Measurements from ENCODE around the gene NABP1. TPM values are rescaled to one million over a fixed set of nuclear protein-coding genes. Genes with fewer than 3 reads are reported as not detected.

The NABP1 gene
- polyA plus RNA-seq, 2 of the 4 experiments (the other 2 are of a cell fraction) = 21.9 to 22.4 TPM

- CTCF ChIA-PET = interaction anchor here (1.4 kb wide), 1 partner anchor 10 kb away, joined by 3 read pairs; no protein-coding TSS in a partner anchor
- Histone ChIP-seq H3K9me3 (no peaks in the 10 kb centered on the region), H3K27ac (no peak overlapping the region), H3K4me2 (no peak overlapping the region; the same call in 2 of the 3 replicates), H3K4me3 (no peak overlapping the region), H3K4me1 (no peaks in the 10 kb centered on the region)
- no peak for FAIRE-seq
- WGBS (ENCODE audit: missing lambda C conversion rate) = 31% methylated on average over 3 of the region's 3 CpGs
- TF ChIP-seq NFE2L2 (conservative IDR thresholded peaks at IDR 0.05; ENCODE audit: low read length) (no peak), USF2 (IDR thresholded peaks at IDR 0.05) (no peak), JUNB (IDR thresholded peaks at IDR 0.05) (no peak), RAD21 (conservative IDR thresholded peaks at IDR 0.05 in 1 of 2, IDR thresholded peaks at IDR 0.05 in 1 of 2) (no peak), HOXB5 (CRISPR knock-in tag; IDR thresholded peaks at IDR 0.05) (no peak), HMGXB4 (CRISPR knock-in tag; IDR thresholded peaks at IDR 0.05; ENCODE audit: borderline replicate concordance) (no peak), BHLHE40 (IDR thresholded peaks at IDR 0.05; ENCODE audit: low read depth, low read length) (no peak), JUN (IDR thresholded peaks at IDR 0.05) (no peak), EHMT2 (IDR thresholded peaks at IDR 0.05; ENCODE audit: low read depth) (no peak), CEBPB (IDR thresholded peaks at IDR 0.05) (no peak), TFCP2L1 (CRISPR knock-in tag; IDR thresholded peaks at IDR 0.05) (no peak), RCOR1 (IDR thresholded peaks at IDR 0.05; ENCODE audit: low read depth, low read length) (no peak), HOXA7 (CRISPR knock-in tag; IDR thresholded peaks at IDR 0.05) (no peak), FOXS1 (CRISPR knock-in tag; IDR thresholded peaks at IDR 0.05) (no peak), ZC3H11A (IDR thresholded peaks at IDR 0.05) (no peak), NPAS2 (CRISPR knock-in tag; IDR thresholded peaks at IDR 0.05; ENCODE audit: borderline replicate concordance) (no peak), CBX8 (IDR thresholded peaks at IDR 0.05) (no peak), E2F6 (IDR thresholded peaks at IDR 0.05; ENCODE audit: borderline replicate concordance, low read depth) (no peak), HOXB13 (CRISPR knock-in tag; IDR thresholded peaks at IDR 0.05; ENCODE audit: low read depth) (no peak)
- TF ChIP-seq, protein P1, sequence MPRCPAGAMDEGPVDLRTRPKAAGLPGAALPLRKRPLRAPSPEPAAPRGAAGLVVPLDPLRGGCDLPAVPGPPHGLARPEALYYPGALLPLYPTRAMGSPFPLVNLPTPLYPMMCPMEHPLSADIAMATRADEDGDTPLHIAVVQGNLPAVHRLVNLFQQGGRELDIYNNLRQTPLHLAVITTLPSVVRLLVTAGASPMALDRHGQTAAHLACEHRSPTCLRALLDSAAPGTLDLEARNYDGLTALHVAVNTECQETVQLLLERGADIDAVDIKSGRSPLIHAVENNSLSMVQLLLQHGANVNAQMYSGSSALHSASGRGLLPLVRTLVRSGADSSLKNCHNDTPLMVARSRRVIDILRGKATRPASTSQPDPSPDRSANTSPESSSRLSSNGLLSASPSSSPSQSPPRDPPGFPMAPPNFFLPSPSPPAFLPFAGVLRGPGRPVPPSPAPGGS (IDR thresholded peaks at IDR 0.05) = no peak
- peak; percentile 19 to 62; a peak in 4 of 6 replicates for ATAC-seq
- no peak for DNase-seq (ENCODE audit: low read depth in 1 of 2, low spot score in 1 of 2)
- POLR2A ChIA-PET = interaction anchor here (0.9 to 4.5 kb wide), 2 partner anchors 11 to 28 kb away, joined by 3 to 23 read pairs; partner anchors contain the start of gene NABP1
Measured at GRCh38 chr2:191666732-191667131, 11.2 kb upstream of the NABP1 start.

- H3K4me1 ChIP-seq = no peaks in the 10 kb centered on the region
- H3K27ac ChIP-seq = no peak overlapping the region
- no peak for FAIRE-seq
- POLR2A ChIA-PET = no interaction called here
- no peak for TF ChIP-seq ZFP36 (IDR thresholded peaks at IDR 0.05; ENCODE audit: borderline replicate concordance, partially characterized antibody)
- TF ChIP-seq BHLHE40 (IDR thresholded peaks at IDR 0.05; ENCODE audit: low read depth, low read length) = no peak
- TF ChIP-seq FOSB (CRISPR knock-in tag; IDR thresholded peaks at IDR 0.05) = no peak
- TF ChIP-seq ZSCAN20 (CRISPR knock-in tag; IDR thresholded peaks at IDR 0.05) = no peak
- no peak for TF ChIP-seq RARB (CRISPR knock-in tag; IDR thresholded peaks at IDR 0.05)
- no peak for TF ChIP-seq MAX (IDR thresholded peaks at IDR 0.05)
- TF ChIP-seq ZNF302 (CRISPR knock-in tag; IDR thresholded peaks at IDR 0.05) = no peak
- TF ChIP-seq, protein P2, sequence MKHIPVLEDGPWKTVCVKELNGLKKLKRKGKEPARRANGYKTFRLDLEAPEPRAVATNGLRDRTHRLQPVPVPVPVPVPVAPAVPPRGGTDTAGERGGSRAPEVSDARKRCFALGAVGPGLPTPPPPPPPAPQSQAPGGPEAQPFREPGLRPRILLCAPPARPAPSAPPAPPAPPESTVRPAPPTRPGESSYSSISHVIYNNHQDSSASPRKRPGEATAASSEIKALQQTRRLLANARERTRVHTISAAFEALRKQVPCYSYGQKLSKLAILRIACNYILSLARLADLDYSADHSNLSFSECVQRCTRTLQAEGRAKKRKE (CRISPR knock-in tag; IDR thresholded peaks at IDR 0.05; ENCODE audit: low read depth) = no peak
- TF ChIP-seq PHF8 (IDR thresholded peaks at IDR 0.05; ENCODE audit: borderline replicate concordance, low read depth) = no peak
- no peak for TF ChIP-seq RNF2 (IDR thresholded peaks at IDR 0.05; ENCODE audit: borderline replicate concordance, low read depth)
- TF ChIP-seq TFCP2L1 (CRISPR knock-in tag; IDR thresholded peaks at IDR 0.05) = no peak
- TF ChIP-seq JUNB (IDR thresholded peaks at IDR 0.05) = no peak
- TF ChIP-seq EHF (CRISPR knock-in tag; IDR thresholded peaks at IDR 0.05) = no peak
- no peak for TF ChIP-seq ZC3H11A (IDR thresholded peaks at IDR 0.05)
- TF ChIP-seq NR3C1 (IDR thresholded peaks at IDR 0.05) = no peak
- no peak for TF ChIP-seq TP53 (CRISPR knock-in tag; IDR thresholded peaks at IDR 0.05)
- TF ChIP-seq HES2 (IDR thresholded peaks at IDR 0.05) = no peak
- TF ChIP-seq NFE2L2 (conservative IDR thresholded peaks at IDR 0.05; ENCODE audit: low read length) = no peak
- no peak for DNase-seq (ENCODE audit: low read depth in 1 of 2, low spot score in 1 of 2)
- no peak overlapping the region for H3K4me2 ChIP-seq
- CTCF ChIA-PET = interaction anchor here (0.5 kb wide), 1 partner anchor 473 kb away, joined by 3 read pairs; no protein-coding TSS in a partner anchor
- no peak for ATAC-seq
- H3K4me3 ChIP-seq = no peak overlapping the region
- H3K9me3 ChIP-seq = no peaks in the 10 kb centered on the region
Measured at GRCh38 chr2:191670076-191670475, 7.9 kb upstream of the NABP1 start.
